ENCODE results near the gene EYS.

The EYS gene

DNA sequence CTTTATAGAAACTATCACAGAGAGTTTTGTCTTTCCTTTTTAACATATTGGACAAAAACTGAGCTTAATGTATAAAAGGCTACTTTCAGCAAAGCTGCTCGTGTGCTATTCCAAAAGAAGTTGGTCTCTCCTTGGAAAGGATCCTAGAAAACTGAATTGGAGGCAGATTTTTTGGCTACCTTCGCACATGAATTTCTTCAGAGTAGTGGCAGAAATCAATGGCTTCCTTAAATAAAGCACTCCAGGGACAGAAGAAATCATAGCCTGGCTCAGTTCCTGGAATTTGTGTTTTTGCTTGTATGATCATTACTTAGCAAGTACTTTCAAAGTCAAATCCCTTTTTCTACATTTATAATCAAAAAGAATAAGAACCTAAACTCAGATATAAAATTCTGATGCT lies 1291.1 kb downstream of the EYS start:
- DNase-seq (ENCODE audit: extremely low spot score) = no peak
- ChIA-PET CTCF (no interaction called here), POLR2A (no interaction called here)
- TF ChIP-seq CTCF (IDR thresholded peaks at IDR 0.05; ENCODE audit: control extremely low read depth, extremely low read depth, low read depth, missing control alignments) = no peak

- POLR2A ChIA-PET = no interaction called here
- CTCF ChIA-PET = no interaction called here
- no peak for DNase-seq (ENCODE audit: extremely low spot score)
- no peak for TF ChIP-seq CTCF (IDR thresholded peaks at IDR 0.05; ENCODE audit: control extremely low read depth, extremely low read depth, low read depth, missing control alignments)
Observed at GRCh38 chr6:64411226-64411625, 1295.8 kb downstream of the EYS start.

DNA sequence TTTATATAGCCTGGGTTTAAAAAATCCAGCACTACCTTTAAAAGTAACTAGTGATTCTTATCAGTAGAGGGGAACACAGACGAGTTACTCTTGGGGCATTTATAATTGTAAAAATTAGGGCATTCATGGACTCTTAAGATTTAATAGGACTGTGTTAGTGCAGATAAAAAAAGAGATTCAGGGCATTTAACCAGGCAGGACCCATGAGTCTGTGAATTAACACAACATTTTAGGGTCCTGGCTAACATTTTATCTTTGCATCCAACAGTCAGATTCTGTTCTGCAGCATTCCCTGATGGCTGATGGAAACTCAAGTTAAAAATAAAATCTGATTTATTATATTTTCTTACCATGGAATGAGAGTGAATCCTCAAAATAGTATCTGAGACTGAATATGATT lies 1297.1 kb downstream of the EYS start:
- ChIA-PET CTCF (no interaction called here), POLR2A (no interaction called here)
- DNase-seq (ENCODE audit: extremely low spot score) = no peak
- TF ChIP-seq CTCF (IDR thresholded peaks at IDR 0.05; ENCODE audit: control extremely low read depth, extremely low read depth, low read depth, missing control alignments) = no peak

- TF ChIP-seq CTCF (IDR thresholded peaks at IDR 0.05; ENCODE audit: control extremely low read depth, extremely low read depth, low read depth, missing control alignments) = no peak
- no peak for DNase-seq (ENCODE audit: extremely low spot score)
- ChIA-PET CTCF (no interaction called here), POLR2A (no interaction called here)
Observed at GRCh38 chr6:64404396-64404795, 1302.6 kb downstream of the EYS start.

DNA sequence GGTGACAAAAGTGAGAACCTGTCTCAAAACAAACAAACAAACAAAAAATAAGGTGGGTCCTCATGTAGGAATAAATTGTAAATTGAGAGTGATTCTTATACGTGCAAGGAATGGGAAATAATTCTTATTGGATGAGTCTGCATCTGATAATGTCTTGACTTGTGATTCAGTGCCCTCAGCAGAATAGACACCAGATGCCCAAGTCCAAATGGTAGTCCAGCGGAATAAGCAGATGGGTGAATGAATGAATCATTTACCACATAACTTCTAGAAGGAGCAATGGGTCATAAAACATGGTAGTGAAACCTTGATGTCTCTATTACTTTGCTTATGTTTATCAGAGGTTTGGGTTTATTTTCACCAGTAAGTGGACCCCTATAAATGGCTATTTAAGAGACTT lies 1323.7 kb downstream of the EYS start:
- no peak for TF ChIP-seq CTCF (IDR thresholded peaks at IDR 0.05; ENCODE audit: control extremely low read depth, extremely low read depth, low read depth, missing control alignments)
- CTCF ChIA-PET = interaction anchor here (0.9 kb wide), 1 partner anchor 17 kb away, joined by 3 read pairs; no protein-coding TSS in a partner anchor

GRCh38 chr6:64376394-64376793 lies 1330.6 kb downstream of the EYS start:
- ChIA-PET POLR2A (no interaction called here), CTCF (no interaction called here)
- TF ChIP-seq CTCF (IDR thresholded peaks at IDR 0.05; ENCODE audit: control extremely low read depth, extremely low read depth, low read depth, missing control alignments) = no peak
- no peak for DNase-seq (ENCODE audit: extremely low spot score)

More for the DNA sequence above, 1323.7 kb downstream of the EYS start:
- POLR2A ChIA-PET = no interaction called here
- DNase-seq (ENCODE audit: extremely low spot score) = no peak

DNA sequence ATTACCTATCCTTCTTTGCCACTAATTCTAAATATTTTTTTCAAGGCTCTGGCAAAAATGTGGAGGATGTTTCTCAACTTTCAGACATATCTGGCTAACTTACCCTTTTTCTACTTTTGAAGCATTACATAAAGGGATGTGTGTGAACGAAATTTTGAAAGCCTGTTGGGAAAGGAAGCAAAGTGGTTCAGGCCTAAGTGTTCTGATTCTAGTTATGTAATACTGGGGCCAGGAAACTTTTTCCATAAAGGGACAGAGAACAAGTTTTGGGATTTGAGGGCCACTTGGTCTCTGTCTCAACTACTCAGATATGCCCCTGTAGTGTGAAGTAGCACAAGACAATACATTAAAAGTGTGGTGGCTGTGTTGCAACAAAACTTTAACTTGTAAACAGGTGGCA lies 1349.6 kb downstream of the EYS start:
- ChIA-PET CTCF (no interaction called here), POLR2A (no interaction called here)
- no peak for TF ChIP-seq CTCF (IDR thresholded peaks at IDR 0.05; ENCODE audit: control extremely low read depth, extremely low read depth, low read depth, missing control alignments)
- no peak for DNase-seq (ENCODE audit: extremely low spot score)

Data from GM10248 (cell line).